Measurements from ENCODE around the gene CGGBP1. TPM values are rescaled to one million over a fixed set of nuclear protein-coding genes. Genes with fewer than 3 reads are reported as not detected.

Gene CGGBP1
- polyA plus RNA-seq, 3 donors = 61.0 to 82.4 (median 68.7) TPM

GRCh38 chr3:88031642-88032077, 27.1 kb downstream of the CGGBP1 start:
- H3K9me3 Mint-ChIP-seq = peaks cover 0 to 5% (median 0%) of the 10 kb centered on the region in 7 donors
- H3K9ac ChIP-seq (ENCODE audit: insufficient read depth, low read length, poor library complexity, severe bottlenecking) = peak overlapping the region; percentile 69
- DNase-seq = peak; percentile 12 to 44 (median 15)

GRCh38 chr3:88030210-88030609, 28.6 kb downstream of the CGGBP1 start:
- peak overlapping the region; percentile 47 for H2AFZ ChIP-seq (ENCODE audit: insufficient read depth, low read depth, low read length, poor library complexity, severe bottlenecking)
- no CpG with 5 or more reads among the region's 3 CpGs for WGBS (ENCODE audit: insufficient coverage)
- Mint-ChIP-seq H3K4me3 (peak overlapping the region; percentile 61 to 68), H3K36me3 (no peaks in the 10 kb centered on the region), H3K27ac (peak overlapping the region in 4 of 7 donors; percentile 48 to 82 (median 60)), H3K27me3 (ENCODE audit: low read depth in 3 of 3) (no peaks in the 10 kb centered on the region), H3K4me1 (peaks cover 33% of the 10 kb centered on the region), H3K9me3 (peaks cover 0 to 9% (median 4%) of the 10 kb centered on the region in 7 donors)
- no peaks in the 10 kb centered on the region for H4K20me1 ChIP-seq (ENCODE audit: insufficient read depth, low read length)
- peaks cover 0 to 3% of the 10 kb centered on the region in 2 donors for H3K9me3 ChIP-seq (replicated peaks in 1 of 2; ENCODE audit: control insufficient read depth in 1 of 2, insufficient read depth in 1 of 2, low read length in 2 of 2)
- no peaks in the 10 kb centered on the region for H3K79me2 ChIP-seq (ENCODE audit: insufficient read depth, low read length)
- no peaks in the 10 kb centered on the region for H3K27me3 ChIP-seq (ENCODE audit: control insufficient read depth in 2 of 2, insufficient read depth in 2 of 2, low read length in 2 of 2)
- H3K4me2 ChIP-seq (replicated peaks; ENCODE audit: extremely low read depth, low read length, poor library complexity, severe bottlenecking) = peak overlapping the region; percentile 47
- H3K4me1 ChIP-seq (ENCODE audit: control insufficient read depth in 1 of 2, insufficient read depth in 2 of 2, low read length in 2 of 2) = peaks cover 5 to 19% of the 10 kb centered on the region in 2 donors
- no peak overlapping the region for H3K9ac ChIP-seq (ENCODE audit: insufficient read depth, low read length, poor library complexity, severe bottlenecking)
- intact Hi-C loops (cut with micrococcal nuclease) = no loop called here
- peak overlapping the region in 1 of 2 donors; percentile 47 for H3K27ac ChIP-seq (ENCODE audit: low read depth in 1 of 2, low read length in 2 of 2)
- no peaks in the 10 kb centered on the region for H3K36me3 ChIP-seq (replicated peaks in 1 of 2; ENCODE audit: control insufficient read depth in 1 of 2, insufficient read depth in 2 of 2, low read length in 2 of 2)
- DNase-seq = no peak
- TF ChIP-seq CTCF (IDR thresholded peaks at IDR 0.05) = no peak
- peak overlapping the region in 2 of 3 experiments; percentile 27 to 56 for H3K4me3 ChIP-seq (replicated peaks in 1 of 3; ENCODE audit: low read depth in 2 of 3, low read length in 3 of 3)

More at GRCh38 chr3:88031642-88032077, 27.1 kb downstream of the CGGBP1 start:
- Histone ChIP-seq H3K27ac (ENCODE audit: low read depth in 1 of 2, low read length in 2 of 2) (peak overlapping the region in 1 of 2 donors; percentile 86), H3K79me2 (ENCODE audit: insufficient read depth, low read length) (no peaks in the 10 kb centered on the region), H3K4me2 (replicated peaks; ENCODE audit: extremely low read depth, low read length, poor library complexity, severe bottlenecking) (peak overlapping the region; percentile 76), H3K9me3 (replicated peaks in 1 of 2; ENCODE audit: control insufficient read depth in 1 of 2, insufficient read depth in 1 of 2, low read length in 2 of 2) (peaks cover 0 to 3% of the 10 kb centered on the region in 2 donors), H2AFZ (ENCODE audit: insufficient read depth, low read depth, low read length, poor library complexity, severe bottlenecking) (peak overlapping the region; percentile 88), H3K4me3 (replicated peaks in 1 of 3; ENCODE audit: low read depth in 2 of 3, low read length in 3 of 3) (peak overlapping the region; percentile 42 to 99 (median 81)), H3K4me1 (ENCODE audit: control insufficient read depth in 1 of 2, insufficient read depth in 2 of 2, low read length in 2 of 2) (peaks cover 5 to 19% of the 10 kb centered on the region in 2 donors), H3K27me3 (ENCODE audit: control insufficient read depth in 2 of 2, insufficient read depth in 2 of 2, low read length in 2 of 2) (no peaks in the 10 kb centered on the region), H4K20me1 (ENCODE audit: insufficient read depth, low read length) (no peaks in the 10 kb centered on the region), H3K36me3 (replicated peaks in 1 of 2; ENCODE audit: control insufficient read depth in 1 of 2, insufficient read depth in 2 of 2, low read length in 2 of 2) (no peaks in the 10 kb centered on the region)
- Mint-ChIP-seq H3K27me3 (ENCODE audit: low read depth in 3 of 3) (no peaks in the 10 kb centered on the region), H3K27ac (peak overlapping the region; percentile 68 to 93 (median 81)), H3K4me1 (peaks cover 33% of the 10 kb centered on the region), H3K4me3 (peak overlapping the region; percentile 81 to 90), H3K36me3 (no peaks in the 10 kb centered on the region)
- WGBS (ENCODE audit: insufficient coverage) = no CpG with 5 or more reads among the region's 1 CpG
- TF ChIP-seq CTCF (IDR thresholded peaks at IDR 0.05) = no peak
- intact Hi-C loops (cut with micrococcal nuclease) = no loop called here

Data from CD14-positive monocyte (primary cell).